Mammary epithelial cell (primary cell): Measurements from ENCODE around the gene C1GALT1.

Source experiments
- CTCF ChIP-seq, 2 donors: IDR thresholded peaks in 1 of 2; conservative IDR thresholded peaks in 1 of 2; 2 replicates each; pipeline ENCODE4 v1.5.1; 2011 to 2012; ENCODE audit warnings: inconsistent platforms in 2 of 2, low read length in 2 of 2, mild to moderate bottlenecking in 2 of 2, control low read depth in 1 of 2, low read depth in 1 of 2; ENCODE audit not compliant: insufficient read depth in 1 of 2; ENCODE audit errors: extremely low read depth in 1 of 2
- EZH2 ChIP-seq: IDR thresholded peaks from 2 replicates; pipeline ENCODE4 v1.6.1; 2012; ENCODE audit warnings: low read length, inconsistent platforms, borderline replicate concordance

DNA sequence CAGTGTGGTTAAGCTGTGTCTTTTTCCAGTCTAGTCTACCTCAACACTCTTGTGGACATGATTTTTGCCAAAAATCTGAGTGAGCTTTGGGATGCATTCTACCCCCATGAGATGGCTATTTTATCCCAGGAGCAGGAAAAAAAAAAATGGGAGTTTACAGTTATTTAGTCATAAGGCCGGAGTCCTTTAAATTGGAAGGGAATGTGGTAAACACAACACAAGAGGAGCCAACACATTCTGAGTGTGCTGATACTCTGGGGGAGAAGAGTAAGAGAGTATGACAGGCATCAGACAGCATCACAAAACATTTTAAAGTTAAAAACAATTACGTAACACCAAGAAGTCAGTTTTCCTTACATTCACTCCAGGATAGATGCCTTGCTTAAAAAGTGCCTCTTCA lies 46.1 kb downstream of the C1GALT1 start:
- TF ChIP-seq CTCF (conservative IDR thresholded peaks at IDR 0.05 in 1 of 2, IDR thresholded peaks at IDR 0.05 in 1 of 2; ENCODE audit: extremely low read depth in 1 of 2, insufficient read depth in 1 of 2, low read depth in 1 of 2, low read length in 2 of 2): no peak
- TF ChIP-seq EZH2: no peak
